K562 (cell line): Measurements from ENCODE around the gene KRT85. TPM values are rescaled to one million over a fixed set of nuclear protein-coding genes. Genes with fewer than 3 reads are reported as not detected.

ENCODE experiments used
- ATAC-seq: fragments of 200-7000 bp; cut with Tn5 transposase; 3 replicates; pipeline ENCODE4 v1.9.1; 2020; ENCODE audit warnings: moderate library complexity
- BruUV-seq: library from RNA; stranded (reverse); fragments of 400-500 nt; replicated peaks from 2 replicates; lab custom pipeline; 2021; lab: Mats Ljungman, UMichigan
- CTCF ChIA-PET: fragments of 300-600 bp; formaldehyde crosslinking; extraction: SDS; loops from one replicate; lab custom pipeline; 2021; ENCODE audit warnings: low intra/inter-chr PET ratio; lab: Yijun Ruan, JAX
- POLR2A ChIA-PET: fragments of 300-600, 350-650 bp; sonication (Branson Sonifier 250); formaldehyde crosslinking; extraction: SDS; loops from one replicate; lab custom pipeline; 2021; ENCODE audit warnings: antibody characterized with exemption, inconsistent platforms; lab: Yijun Ruan, JAX
- DNase-seq, 4 experiments: peaks; one replicate each; pipeline versions ENCODE4 v3.0.0 to v3.0.0-alpha.2; 2011 to 2018; ENCODE audit warnings: low spot score in 3 of 4, mixed read lengths in 3 of 4; ENCODE audit errors: extremely low read depth in 1 of 4
- FAIRE-seq: peaks from 2 replicates; lab custom pipeline; 2011; peaks lifted over from hg19 to GRCh38; lab: Jason Lieb, UNC
- H2AFZ ChIP-seq: 2 replicates; pipeline ENCODE4 v1.6.0; 2011; ENCODE audit warnings: low read depth, low read length, control low read depth, inconsistent platforms
- H3K27ac ChIP-seq: fragments of 200-600 bp; 3 replicates; pipeline ENCODE4 v1.8.0; 2011; ENCODE audit warnings: low read depth, mild to moderate bottlenecking, control low read depth, inconsistent platforms, low read length, moderate library complexity, mixed read lengths; ENCODE audit errors: extremely low read depth
- H3K27me3 ChIP-seq, 2 experiments: fragments of 300-600 bp in 1 of 2; 2 replicates in 1 of 2; 3 replicates in 1 of 2; pipeline versions ENCODE4 v1.6.0 to v1.8.0; 2011; ENCODE audit warnings: inconsistent platforms in 2 of 2, low read length in 2 of 2, mild to moderate bottlenecking in 1 of 2, mixed read lengths in 1 of 2, moderate library complexity in 1 of 2; ENCODE audit not compliant: control insufficient read depth in 2 of 2, insufficient read depth in 2 of 2
- H3K36me3 ChIP-seq: fragments of 300-600 bp; 3 replicates; pipeline ENCODE4 v1.8.0; 2011; ENCODE audit warnings: mild to moderate bottlenecking, low read length, inconsistent platforms; ENCODE audit not compliant: control insufficient read depth, insufficient read depth
- H3K4me1 ChIP-seq, 2 experiments: fragments of 200-600 bp in 1 of 2; replicated peaks in 1 of 2; 2 replicates in 1 of 2; 3 replicates in 1 of 2; pipeline versions ENCODE4 v1.5.1 to v1.8.0; 2011; ENCODE audit warnings: inconsistent platforms in 2 of 2, low read length in 2 of 2, mild to moderate bottlenecking in 1 of 2, mixed read lengths in 1 of 2, moderate library complexity in 1 of 2; ENCODE audit not compliant: control insufficient read depth in 2 of 2, insufficient read depth in 2 of 2
- H3K4me2 ChIP-seq: 2 replicates; pipeline ENCODE4 v1.6.1; 2011; ENCODE audit warnings: low read length, control low read depth, inconsistent platforms, mixed read lengths; ENCODE audit not compliant: insufficient read depth
- H3K4me3 ChIP-seq: fragments of 200-600 bp; sonication (generic), shearing (Covaris generic); 2 replicates; pipeline ENCODE4 v1.5.1; 2016; ENCODE audit warnings: control low read depth, inconsistent platforms
- H3K79me2 ChIP-seq: fragments of 200-600 bp; 3 replicates; pipeline ENCODE4 v1.8.0; 2011; ENCODE audit warnings: low read length, inconsistent platforms; ENCODE audit not compliant: control insufficient read depth, insufficient read depth
- H3K9ac ChIP-seq, 2 experiments: 2 replicates each; pipeline versions ENCODE4 v1.6.0 to v1.6.1; 2011; ENCODE audit warnings: low read depth in 2 of 2, low read length in 2 of 2, control low read depth in 1 of 2, inconsistent platforms in 1 of 2, mild to moderate bottlenecking in 1 of 2, mixed read lengths in 1 of 2; ENCODE audit not compliant: insufficient read depth in 1 of 2
- H3K9me1 ChIP-seq: one replicate; pipeline ENCODE4 v1.6.0; 2011; ENCODE audit warnings: inconsistent platforms, mild to moderate bottlenecking, low read length, moderate library complexity; ENCODE audit not compliant: control insufficient read depth, insufficient read depth
- H3K9me3 ChIP-seq: replicated peaks from 2 replicates; pipeline ENCODE4 v1.5.1; 2011; ENCODE audit warnings: low read depth, low read length, inconsistent platforms; ENCODE audit not compliant: control insufficient read depth, insufficient read depth
- H4K20me1 ChIP-seq: replicated peaks from 2 replicates; pipeline ENCODE4 v1.6.1; 2011; ENCODE audit warnings: low read length, inconsistent platforms, mixed read lengths; ENCODE audit not compliant: control insufficient read depth, insufficient read depth
- CBX3 ChIP-seq, 2 experiments: IDR thresholded peaks; 1 replicate in 1 of 2; 2 replicates in 1 of 2; pipeline ENCODE4 v1.6.1; 2012; ENCODE audit warnings: inconsistent platforms in 2 of 2, low read length in 2 of 2, borderline replicate concordance in 1 of 2, control low read depth in 1 of 2
- CBX8 ChIP-seq: fragments of 200-600 bp; sonication (generic); IDR thresholded peaks from 2 replicates; pipeline ENCODE4 v1.6.1; 2012; ENCODE audit warnings: borderline replicate concordance, mixed run types, low read depth, mild to moderate bottlenecking, moderate library complexity, mixed read lengths, low read length, control low read depth, inconsistent platforms; ENCODE audit not compliant: poor library complexity, severe bottlenecking; ENCODE audit errors: extremely low read depth
- CREB1 ChIP-seq, 2 experiments: sonication (generic) in 1 of 2; formaldehyde crosslinking in 1 of 2; IDR thresholded peaks; 2 replicates each; pipeline versions ENCODE4 v1.6.1 to v1.8.0; 2012 to 2022; ENCODE audit warnings: inconsistent platforms in 1 of 2, mild to moderate bottlenecking in 1 of 2, missing genetic modification reagents in 1 of 2, moderate library complexity in 1 of 2
- CREB3 ChIP-seq: fragments of 450-650 bp; conservative IDR thresholded peaks from 2 replicates; pipeline ENCODE4 v1.6.1; 2016; ENCODE audit warnings: missing genetic modification characterization, low read depth, mild to moderate bottlenecking, missing compliant biosample characterization, moderate library complexity
- HNRNPH1 ChIP-seq: fragments of 200-400 bp; formaldehyde crosslinking; optimal IDR thresholded peaks from 2 replicates; pipeline ENCODE3; 2017; ENCODE audit warnings: low read depth, mild to moderate bottlenecking, low read length, moderate library complexity
- TARDBP ChIP-seq: fragments of 450-650 bp; IDR thresholded peaks from 2 replicates; pipeline ENCODE4 v1.6.1; 2016
- WGBS: fragments of 100-300 bp; shearing (Covaris generic); methylation state at CpG from one replicate; pipeline ENCODE4 v1.1.6; 2016; ENCODE audit warnings: low coverage, mixed read lengths; ENCODE audit not compliant: insufficient coverage; ENCODE audit errors: missing lambda C conversion rate; 5-methylcytosine and 5-hydroxymethylcytosine counted together
- in situ Hi-C: fragments of 300-500 bp; cut with MboI; formaldehyde crosslinking; loops from 4 replicates; pipeline ENCODE4 v1.15.0; 2018; ENCODE audit warnings: inconsistent platforms, mixed read lengths
- intact Hi-C: fragments of 100-400 bp; cut with micrococcal nuclease; formaldehyde crosslinking; loops from 2 replicates; pipeline ENCODE4 v1.14.2; 2022
- polyA plus RNA-seq, 8 experiments: library from polyadenylated mRNA; depleted of rRNA in 4 of 8; stranded (reverse) in 5 of 8; unstranded in 3 of 8; fragments of >200 nt; fragmentation: Nextera tagmentation in 2 of 8; fragmentation: Illumina TruSeq in 1 of 8; extraction: Ambion mirVana in 2 of 8; extraction: Trizol in 1 of 8; gene quantifications; 2 replicates each; pipeline versions ENCODE4 v1.2.1 to v1.2.3, GENCODE V29; 2011 to 2014; ENCODE audit warnings: inconsistent platforms in 1 of 8, missing spikeins in 1 of 8
- total RNA-seq, 7 experiments: library from RNA; depleted of rRNA in 6 of 7; stranded (reverse); fragments of >200 nt in 6 of 7; fragmentation: Illumina TruSeq in 2 of 7; extraction: Trizol in 2 of 7; gene quantifications; 2 replicates each; pipeline versions ENCODE4 v1.2.1 to v1.2.3, GENCODE V29; 2011 to 2021; ENCODE audit warnings: low replicate concordance in 1 of 7

The KRT85 gene
- total and polyA plus RNA-seq, 9 of the 15 experiments (the other 6 are each of a cell fraction or from before 2014, with no cell fraction given) = not detected

GRCh38 chr12:52367876-52368275 is 595 bp upstream of the KRT85 start:
- FAIRE-seq (no peak), DNase-seq (no peak), ATAC-seq (no peak)
- WGBS = under 1% methylated on average over 6 of the region's 6 CpGs
- peaks cover 23 to 50% of the 10 kb centered on the region in 2 experiments; a peak in 4 of 5 replicates for H3K27me3 ChIP-seq
- H3K4me3 ChIP-seq = no peak overlapping the region
- ChIA-PET POLR2A (no interaction called here), CTCF (no interaction called here)
- no peak overlapping the region for H3K27ac ChIP-seq
- H3K36me3 ChIP-seq = no peaks in the 10 kb centered on the region
- H3K9me1 ChIP-seq = no peaks in the 10 kb centered on the region
- no peak overlapping the region for H2AFZ ChIP-seq
- TF ChIP-seq CREB3 (tag) = no peak
- TF ChIP-seq CREB1 (IDR thresholded peaks at IDR 0.05) = no peak
- TF ChIP-seq CREB1 (CRISPR knock-in tag; IDR thresholded peaks at IDR 0.05) = no peak
- TF ChIP-seq HNRNPH1 = no peak
- TF ChIP-seq CBX8 = no peak
- TF ChIP-seq TARDBP = no peak
- no peak for TF ChIP-seq CBX3 (IDR thresholded peaks at IDR 0.05; ENCODE audit: borderline replicate concordance in 1 of 2, low read length in 2 of 2)
- 0 out of 2 replicates have a peak, but pooled peaks cover 5% of the 10 kb centered on the region for H4K20me1 ChIP-seq
- no peaks in the 10 kb centered on the region for H3K79me2 ChIP-seq
- intact Hi-C loops (loop anchor here (10.0 kb wide), 1 partner anchor 213 kb away; no protein-coding TSS in a partner anchor), in situ Hi-C loops (no loop called here)
- H3K9ac ChIP-seq = no peak overlapping the region
- no peaks in the 10 kb centered on the region for H3K9me3 ChIP-seq
- no TSS peak for BruUV-seq
- H3K4me1 ChIP-seq = no peaks in the 10 kb centered on the region
- no peak overlapping the region for H3K4me2 ChIP-seq
